Measurements from ENCODE around the gene RPGR.

GRCh38 chrX:38371641-38372040, 44.3 kb upstream of the RPGR start:
- TF ChIP-seq CTCF (IDR thresholded peaks at IDR 0.05 in 2 of 3, conservative IDR thresholded peaks at IDR 0.05 in 1 of 3; ENCODE audit: borderline replicate concordance in 1 of 3, insufficient read depth in 1 of 3, low read depth in 2 of 3, low read length in 2 of 3) (no peak), CEBPB (IDR thresholded peaks at IDR 0.05; ENCODE audit: low read depth) (no peak), ZBTB33 (IDR thresholded peaks at IDR 0.05; ENCODE audit: extremely low read depth, insufficient replicate concordance, low read length) (no peak), EZH2 (IDR thresholded peaks at IDR 0.05) (no peak), MAX (IDR thresholded peaks at IDR 0.05) (no peak), POLR2A (IDR thresholded peaks at IDR 0.05; ENCODE audit: borderline replicate concordance, extremely low read depth, insufficient read depth, insufficient read length) (no peak), ZNF274 (IDR thresholded peaks at IDR 0.05; ENCODE audit: low read depth, low read length) (no peak), RAD21 (IDR thresholded peaks at IDR 0.05; ENCODE audit: low read depth) (no peak), ELF1 (IDR thresholded peaks at IDR 0.05; ENCODE audit: borderline replicate concordance, low read depth) (no peak), SP1 (IDR thresholded peaks at IDR 0.05; ENCODE audit: low read depth) (no peak), EZH2phosphoT487 (IDR thresholded peaks at IDR 0.05; ENCODE audit: borderline replicate concordance) (no peak)
